Epithelial cell of esophagus (primary cell): ENCODE measurements around the gene HPGD.

Source experiments
- DNase-seq: peaks from one replicate; pipeline ENCODE4 v3.0.0; 2010; ENCODE audit warnings: low read depth
- H3K4me3 ChIP-seq: 2 replicates; pipeline ENCODE4 v1.5.1; 2011; ENCODE audit warnings: mild to moderate bottlenecking, low read length, control low read depth
- CTCF ChIP-seq: IDR thresholded peaks from 2 replicates; pipeline ENCODE4 v1.5.1; 2011; ENCODE audit warnings: low read depth, mild to moderate bottlenecking, low read length, control low read depth, inconsistent platforms; ENCODE audit not compliant: insufficient read depth; ENCODE audit errors: missing control alignments

HPGD gene

DNA sequence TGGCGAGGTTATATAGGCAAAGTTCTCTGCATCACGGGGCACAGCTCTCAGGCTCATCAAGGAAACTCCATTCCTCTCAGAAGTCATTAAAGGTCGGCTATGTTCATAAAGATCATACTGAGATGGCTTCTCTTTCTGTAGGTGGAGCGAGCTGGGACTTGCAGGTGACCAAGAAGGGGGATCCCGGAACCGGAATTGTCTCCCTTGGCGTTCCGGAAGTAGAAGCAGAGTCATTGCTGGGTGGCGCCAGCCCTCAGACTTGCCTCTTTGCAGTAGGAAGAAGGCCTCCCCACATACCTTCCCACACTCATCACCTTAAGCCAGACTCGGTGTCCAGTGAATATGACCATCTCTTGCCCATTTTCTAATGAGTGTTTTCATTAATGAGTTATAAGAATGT, 17.9 kb upstream of the HPGD start:
- H3K4me3 ChIP-seq: no peak overlapping the region
- peak; percentile 47 for DNase-seq
- no peak for TF ChIP-seq CTCF

DNA sequence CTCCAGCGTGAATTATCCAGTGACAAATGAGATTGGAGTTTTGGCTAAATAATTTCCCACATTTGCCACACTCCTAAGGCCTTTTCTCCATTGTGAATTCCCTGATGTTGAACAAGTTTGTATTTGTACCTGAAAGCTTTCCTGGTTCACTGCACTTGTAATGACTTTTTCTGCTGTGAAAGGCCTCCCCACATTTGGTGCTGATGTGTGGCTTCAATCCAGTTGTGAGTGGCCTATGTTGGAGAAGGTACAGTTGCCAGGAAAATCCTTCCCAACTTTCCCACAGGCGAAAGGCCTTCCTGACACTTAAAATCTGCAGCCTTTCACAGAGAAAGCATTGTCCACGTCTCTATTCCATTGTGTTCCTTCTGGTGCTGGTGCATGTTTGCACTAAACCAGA, 17.3 kb upstream of the HPGD start:
- H3K4me3 ChIP-seq: no peak overlapping the region
- TF ChIP-seq CTCF: no peak
- DNase-seq: no peak

- H3K4me3 ChIP-seq: no peak overlapping the region
- peak; percentile 96 for DNase-seq
- TF ChIP-seq CTCF: no peak
Measured at GRCh38 chr4:174538876-174539250, 16.6 kb upstream of the HPGD start.

GRCh38 chr4:174538123-174538875, 16.0 kb upstream of the HPGD start:
- peak; percentile 60 for DNase-seq

DNA sequence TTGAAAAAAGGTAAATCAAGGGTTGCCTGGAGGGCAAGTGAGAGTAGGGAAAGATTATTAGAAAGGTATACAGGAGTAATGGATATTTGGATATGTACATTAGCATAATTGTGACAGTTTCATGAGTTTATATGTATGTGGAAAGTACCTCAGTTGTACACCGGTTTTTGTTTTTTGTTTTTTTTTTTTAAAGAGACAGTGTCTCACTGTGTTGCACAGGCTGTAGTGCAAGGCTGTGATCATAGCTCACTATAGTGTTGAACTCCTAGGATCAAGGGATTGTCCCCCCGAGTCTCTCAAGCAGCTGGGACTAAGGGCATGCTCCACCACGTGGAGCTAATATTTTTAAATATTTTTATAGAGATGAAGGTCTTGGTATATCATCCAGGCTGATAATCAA, 15.3 kb upstream of the HPGD start:
- no peak for TF ChIP-seq CTCF
- no peak overlapping the region for H3K4me3 ChIP-seq
- DNase-seq: no peak

More at GRCh38 chr4:174538123-174538875, 16.0 kb upstream of the HPGD start:
- no peak for TF ChIP-seq CTCF
- no peak overlapping the region for H3K4me3 ChIP-seq

DNA sequence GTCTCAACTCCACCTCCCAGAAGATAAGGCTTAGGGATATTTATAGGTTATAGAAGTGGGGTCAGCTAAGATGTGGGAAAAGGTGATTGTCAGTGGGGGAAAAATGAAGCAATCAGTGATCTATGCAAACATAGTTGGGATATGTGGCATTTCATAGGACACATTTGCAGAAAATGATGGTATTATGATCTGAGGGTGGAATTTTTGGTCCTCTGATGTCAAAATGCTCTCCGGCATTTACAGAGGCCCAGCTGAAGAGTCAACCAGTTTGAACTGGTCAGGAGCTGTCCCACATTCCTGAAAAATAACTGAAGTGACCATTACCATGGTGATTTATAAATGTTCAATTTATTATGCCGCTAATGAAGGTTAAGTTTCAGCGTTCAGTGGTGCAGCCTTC, 12.2 kb upstream of the HPGD start:
- TF ChIP-seq CTCF: no peak
- no peak for DNase-seq
- H3K4me3 ChIP-seq: no peak overlapping the region

- H3K4me3 ChIP-seq: no peak overlapping the region
- no peak for TF ChIP-seq CTCF
- DNase-seq: no peak
Measured at GRCh38 chr4:174532445-174532844, 10.2 kb upstream of the HPGD start.
